Activated naive CD4-positive, alpha-beta T cell treated with anti-CD3 and anti-CD28 coated beads, Interleukin-2, amount 50 U/mL, for 72 hours (primary cell): ENCODE measurements around the gene CABCOCO1. TPM values are rescaled to one million over a fixed set of nuclear protein-coding genes. Genes with fewer than 3 reads are reported as not detected.

ENCODE experiments used
- ATAC-seq, 2 donors: fragments of 150-1000 bp; cut with Tn5 transposase; 2 replicates each; pipeline ENCODE4 v1.10.0; 2021; ENCODE audit warnings: mild to moderate bottlenecking in 2 of 2, moderate library complexity in 2 of 2
- DNase-seq, 2 donors: peaks; one replicate each; pipeline ENCODE4 v3.0.0; 2021 to 2022; ENCODE audit warnings: low spot score in 2 of 2
- H3K27ac Mint-ChIP-seq, 2 donors: one replicate each; pipeline ENCODE4 v1.8.0; 2022; ENCODE audit warnings: mild to moderate bottlenecking in 2 of 2, mixed read lengths in 2 of 2
- H3K36me3 Mint-ChIP-seq, 2 donors: one replicate each; pipeline ENCODE4 v1.8.0; 2022; ENCODE audit warnings: mixed read lengths in 2 of 2
- H3K9me3 Mint-ChIP-seq, 2 donors: one replicate each; pipeline ENCODE4 v1.8.0; 2022; ENCODE audit warnings: mixed read lengths in 2 of 2
- total RNA-seq, 2 donors: library from RNA; stranded (reverse); gene quantifications; one replicate each; pipeline ENCODE4 v1.2.3, GENCODE V29; 2022

The CABCOCO1 gene
- total RNA-seq, 2 donors from 2014 or later: not detected

DNA sequence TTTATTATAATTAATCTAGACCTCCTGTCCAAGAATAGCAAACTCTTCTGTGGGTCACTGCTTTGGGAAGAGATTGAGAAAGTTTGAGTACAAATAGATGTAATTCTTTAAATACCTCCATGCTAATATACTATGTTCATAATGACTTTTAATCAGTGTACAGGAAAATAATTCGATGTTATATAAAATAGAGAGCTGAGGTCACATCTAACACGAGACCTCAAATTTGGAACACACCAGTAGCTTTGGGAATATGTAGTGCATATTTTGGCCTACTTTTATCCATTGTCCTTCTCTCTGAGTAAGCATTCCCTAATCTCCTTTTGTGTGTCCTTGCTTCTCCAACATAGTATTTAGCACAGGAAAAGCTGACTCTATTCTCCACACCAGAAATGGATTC, 27.3 kb upstream of the CABCOCO1 start:
- no peaks in the 10 kb centered on the region for H3K36me3 Mint-ChIP-seq
- H3K27ac Mint-ChIP-seq: no peak overlapping the region
- H3K9me3 Mint-ChIP-seq: no peaks in the 10 kb centered on the region
- ATAC-seq (no peak), DNase-seq (no peak)

DNA sequence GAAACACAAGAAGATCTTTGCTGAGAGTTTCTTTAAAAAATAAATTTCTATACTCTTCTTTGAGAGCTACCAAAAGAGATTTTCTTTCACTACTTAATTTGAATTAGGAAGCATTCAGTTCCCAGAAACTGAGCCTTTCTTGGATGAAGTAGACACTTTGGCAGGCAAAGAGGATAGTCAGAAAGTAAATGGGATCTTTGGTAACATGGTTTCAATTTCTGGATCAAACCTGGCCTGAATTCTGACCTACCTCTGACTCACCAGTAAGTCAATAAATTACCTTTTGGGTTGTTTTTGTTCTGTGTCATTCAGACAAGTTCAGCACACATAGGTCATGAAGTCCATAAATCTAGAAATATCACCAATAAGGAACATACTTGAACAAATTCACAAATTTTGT, 26.8 kb upstream of the CABCOCO1 start:
- H3K36me3 Mint-ChIP-seq: no peaks in the 10 kb centered on the region
- H3K27ac Mint-ChIP-seq: no peak overlapping the region
- no peaks in the 10 kb centered on the region for H3K9me3 Mint-ChIP-seq
- no peak for ATAC-seq
- DNase-seq: no peak

GRCh38 chr10:61639952-61640351, 22.8 kb upstream of the CABCOCO1 start:
- H3K9me3 Mint-ChIP-seq: no peaks in the 10 kb centered on the region
- ATAC-seq: no peak
- H3K27ac Mint-ChIP-seq: no peak overlapping the region
- H3K36me3 Mint-ChIP-seq: no peaks in the 10 kb centered on the region
- no peak for DNase-seq

GRCh38 chr10:61640856-61641255, 21.9 kb upstream of the CABCOCO1 start:
- no peaks in the 10 kb centered on the region for H3K9me3 Mint-ChIP-seq
- DNase-seq (no peak), ATAC-seq (no peak)
- H3K27ac Mint-ChIP-seq: no peak overlapping the region
- H3K36me3 Mint-ChIP-seq: no peaks in the 10 kb centered on the region

GRCh38 chr10:61642150-61642571, 20.6 kb upstream of the CABCOCO1 start:
- ATAC-seq: no peak
- DNase-seq: no peak
- Mint-ChIP-seq H3K9me3 (no peaks in the 10 kb centered on the region), H3K36me3 (no peaks in the 10 kb centered on the region), H3K27ac (no peak overlapping the region)

GRCh38 chr10:61642676-61643075, 20.1 kb upstream of the CABCOCO1 start:
- H3K27ac Mint-ChIP-seq: no peak overlapping the region

DNA sequence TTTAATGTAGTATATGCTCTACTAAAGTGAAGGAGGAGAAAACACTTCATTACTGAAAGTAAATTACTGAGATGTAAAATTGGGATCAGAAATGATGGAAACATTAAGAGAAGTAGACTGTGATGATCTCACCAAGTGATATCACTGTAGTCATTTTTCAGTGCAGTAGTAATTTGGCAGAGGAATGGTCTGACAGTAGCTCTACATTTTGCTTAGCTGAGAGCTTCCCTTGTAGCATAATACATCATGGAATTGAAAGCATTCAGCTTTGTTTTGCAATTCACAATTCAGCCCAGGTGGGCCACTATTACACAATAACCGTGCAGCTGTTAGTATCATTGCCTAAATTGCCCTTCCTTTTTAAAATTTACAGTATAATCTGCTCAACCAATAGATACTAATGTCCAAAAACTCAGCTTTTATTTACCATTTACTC, 19.4 kb upstream of the CABCOCO1 start:
- no peaks in the 10 kb centered on the region for H3K36me3 Mint-ChIP-seq
- DNase-seq: no peak
- H3K9me3 Mint-ChIP-seq: no peaks in the 10 kb centered on the region
- ATAC-seq: no peak
- no peak overlapping the region for H3K27ac Mint-ChIP-seq

More at GRCh38 chr10:61642676-61643075, 20.1 kb upstream of the CABCOCO1 start:
- no peaks in the 10 kb centered on the region for H3K36me3 Mint-ChIP-seq
- ATAC-seq (no peak), DNase-seq (no peak)
- H3K9me3 Mint-ChIP-seq: no peaks in the 10 kb centered on the region

DNA sequence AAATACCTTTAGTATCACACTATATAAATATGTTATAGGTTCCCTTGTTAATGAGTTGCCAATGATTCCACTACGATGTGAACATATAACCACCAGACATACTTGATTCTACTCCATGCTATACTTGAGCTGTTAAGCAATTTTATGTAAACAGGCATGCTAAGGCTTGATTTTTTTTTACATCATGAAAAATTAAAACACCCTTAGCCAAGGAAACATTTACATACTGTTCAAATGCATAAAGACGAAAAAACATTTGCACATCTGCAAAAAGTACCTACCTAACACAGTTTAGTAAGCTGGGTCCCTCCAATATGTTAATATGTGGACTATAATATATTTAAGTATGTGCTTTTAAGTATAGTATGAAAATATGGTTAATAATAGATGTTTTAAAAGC, 9.0 kb upstream of the CABCOCO1 start:
- no peak overlapping the region for H3K27ac Mint-ChIP-seq
- no peaks in the 10 kb centered on the region for H3K36me3 Mint-ChIP-seq
- DNase-seq (no peak), ATAC-seq (no peak)
- H3K9me3 Mint-ChIP-seq: no peaks in the 10 kb centered on the region

DNA sequence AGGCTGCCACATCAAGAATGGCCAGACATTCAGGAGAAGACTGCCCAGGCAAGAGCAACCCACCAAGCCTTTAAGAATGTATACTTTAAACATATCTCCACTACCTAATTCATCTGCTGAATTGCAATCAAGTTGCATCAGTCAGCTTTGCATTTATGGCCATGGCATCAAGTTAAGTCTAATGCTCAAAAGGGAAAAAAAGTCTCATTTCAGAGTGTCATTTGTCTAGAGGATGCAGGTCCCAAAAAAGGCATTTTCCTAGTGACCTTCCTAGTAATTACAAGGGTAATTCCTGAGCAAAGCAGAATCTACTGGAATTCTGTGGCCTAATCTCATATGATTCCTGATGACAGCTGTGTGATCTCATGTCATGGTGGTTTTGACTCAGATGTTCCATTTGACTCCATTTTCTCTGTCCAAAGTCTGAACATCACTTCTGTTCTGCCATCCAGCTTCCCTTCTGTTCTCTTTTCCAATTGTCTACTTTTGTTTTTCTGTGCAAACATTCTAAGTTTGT, 7.3 kb upstream of the CABCOCO1 start:
- DNase-seq (no peak), ATAC-seq (no peak)
- H3K27ac Mint-ChIP-seq: no peak overlapping the region
- H3K9me3 Mint-ChIP-seq: no peaks in the 10 kb centered on the region
- no peaks in the 10 kb centered on the region for H3K36me3 Mint-ChIP-seq

DNA sequence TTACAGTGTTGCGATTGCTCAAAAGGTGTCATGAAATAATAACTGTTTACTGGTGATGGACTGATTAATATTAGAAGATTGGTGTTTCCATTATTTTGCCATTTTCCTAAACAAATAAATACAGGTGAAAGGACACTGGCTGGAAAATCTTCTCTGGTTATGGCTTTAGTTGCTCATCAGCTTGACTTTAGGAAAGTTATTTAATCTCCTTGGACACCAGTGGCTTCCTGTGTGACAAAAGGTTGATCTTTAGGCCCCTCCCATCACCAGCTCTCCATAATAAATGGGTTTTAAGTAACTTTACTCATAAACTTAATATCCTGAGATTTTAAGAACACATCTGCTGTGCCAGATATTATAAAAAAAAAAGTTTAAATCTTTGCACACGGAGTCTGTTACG, 737 bp downstream of the CABCOCO1 start:
- DNase-seq (no peak), ATAC-seq (no peak)
- no peak overlapping the region for H3K27ac Mint-ChIP-seq
- no peaks in the 10 kb centered on the region for H3K9me3 Mint-ChIP-seq
- no peaks in the 10 kb centered on the region for H3K36me3 Mint-ChIP-seq

DNA sequence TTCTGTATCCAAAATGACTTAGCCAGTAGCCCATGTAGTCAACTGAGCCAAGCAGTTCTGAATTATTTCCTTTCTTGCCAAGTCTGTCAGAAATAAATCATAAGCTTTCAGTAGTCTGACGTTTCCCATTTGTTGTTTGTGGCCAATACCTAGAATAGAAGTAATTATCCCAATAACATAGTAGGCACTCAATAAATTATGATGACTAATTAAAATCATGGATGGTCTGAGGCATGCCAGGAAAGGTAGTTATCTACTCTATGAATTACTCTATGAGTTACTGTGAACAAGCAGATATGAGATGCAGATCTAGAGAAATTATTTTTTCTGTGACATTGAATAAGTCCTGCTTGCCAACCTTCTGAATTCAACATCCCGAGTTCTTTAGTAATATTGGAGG, 2.3 kb downstream of the CABCOCO1 start:
- Mint-ChIP-seq H3K36me3 (no peaks in the 10 kb centered on the region), H3K9me3 (no peaks in the 10 kb centered on the region), H3K27ac (no peak overlapping the region)
- no peak for ATAC-seq
- DNase-seq: no peak

DNA sequence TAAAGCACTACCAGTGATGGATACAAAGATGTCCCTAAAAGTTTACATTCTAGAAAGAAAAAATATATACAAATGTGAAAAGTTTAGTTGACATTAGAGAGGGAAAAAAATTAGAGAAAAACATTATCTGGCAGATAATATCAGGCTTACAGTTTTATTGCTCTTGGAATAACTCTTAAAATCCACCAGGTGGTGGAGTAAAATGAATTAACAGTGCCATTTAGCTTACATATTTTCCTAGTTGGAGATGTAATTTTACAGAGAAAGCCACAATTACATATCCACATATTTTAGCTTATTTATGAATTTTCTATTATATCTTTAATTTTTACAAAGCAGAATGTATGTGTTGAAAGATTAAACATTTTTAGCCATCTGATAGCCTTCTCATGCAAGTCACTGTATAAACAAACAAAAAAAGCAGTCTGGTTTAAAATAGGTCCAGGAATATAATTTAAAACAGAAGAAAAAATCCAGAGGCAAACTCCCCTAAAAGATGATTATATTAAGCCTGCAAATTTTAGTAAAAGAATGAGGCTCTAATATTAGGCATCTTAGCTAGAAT, 6.5 kb downstream of the CABCOCO1 start:
- Mint-ChIP-seq H3K27ac (no peak overlapping the region), H3K36me3 (no peaks in the 10 kb centered on the region), H3K9me3 (no peaks in the 10 kb centered on the region)
- ATAC-seq (no peak), DNase-seq (no peak)

DNA sequence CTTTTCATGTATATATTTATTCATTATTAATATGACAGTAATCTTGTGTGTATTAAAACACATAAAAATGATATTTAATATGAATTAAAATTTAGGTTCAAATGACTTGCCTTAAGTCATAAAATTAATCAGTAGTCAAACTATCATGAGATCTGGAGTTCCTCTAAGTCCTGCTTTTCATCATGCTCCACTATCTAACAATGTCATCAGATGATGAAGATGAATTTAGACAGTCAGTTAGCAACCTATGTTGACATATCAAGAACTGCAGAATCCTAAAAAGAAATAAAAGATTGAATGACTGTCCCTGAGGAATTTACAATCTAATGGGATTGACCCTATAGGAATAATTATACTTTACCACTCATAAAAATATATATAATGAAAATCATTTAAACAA, 7.1 kb downstream of the CABCOCO1 start:
- Mint-ChIP-seq H3K36me3 (no peaks in the 10 kb centered on the region), H3K9me3 (no peaks in the 10 kb centered on the region), H3K27ac (no peak overlapping the region)
- ATAC-seq (no peak), DNase-seq (no peak)

- ATAC-seq: no peak
- Mint-ChIP-seq H3K27ac (no peak overlapping the region), H3K9me3 (no peaks in the 10 kb centered on the region), H3K36me3 (no peaks in the 10 kb centered on the region)
- DNase-seq: no peak
Measured at GRCh38 chr10:61673360-61673759, 10.6 kb downstream of the CABCOCO1 start.

DNA sequence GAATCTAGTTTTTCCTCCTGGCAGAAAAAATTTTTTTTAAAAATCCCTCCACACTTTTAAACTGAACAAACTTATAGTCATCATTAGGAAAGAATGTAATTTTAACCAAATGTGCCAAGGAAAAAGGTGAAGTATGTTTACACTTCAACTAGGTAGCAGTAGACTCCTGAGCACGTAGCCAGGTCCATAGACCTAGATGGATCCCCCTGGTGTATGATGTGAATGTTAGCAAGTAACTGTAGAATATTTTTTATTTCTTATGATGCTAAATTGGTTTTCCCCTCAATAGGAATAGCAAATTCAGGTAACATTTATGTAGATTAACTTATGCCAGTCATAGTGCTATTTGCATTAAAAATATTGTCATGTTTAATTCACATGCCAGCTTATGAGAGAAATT, 19.6 kb downstream of the CABCOCO1 start:
- no peak overlapping the region for H3K27ac Mint-ChIP-seq
- no peak for ATAC-seq
- DNase-seq: no peak
- no peaks in the 10 kb centered on the region for H3K36me3 Mint-ChIP-seq
- no peaks in the 10 kb centered on the region for H3K9me3 Mint-ChIP-seq

GRCh38 chr10:61683319-61683718, 20.6 kb downstream of the CABCOCO1 start:
- DNase-seq (no peak), ATAC-seq (no peak)
- no peaks in the 10 kb centered on the region for H3K36me3 Mint-ChIP-seq
- no peaks in the 10 kb centered on the region for H3K9me3 Mint-ChIP-seq
- no peak overlapping the region for H3K27ac Mint-ChIP-seq

DNA sequence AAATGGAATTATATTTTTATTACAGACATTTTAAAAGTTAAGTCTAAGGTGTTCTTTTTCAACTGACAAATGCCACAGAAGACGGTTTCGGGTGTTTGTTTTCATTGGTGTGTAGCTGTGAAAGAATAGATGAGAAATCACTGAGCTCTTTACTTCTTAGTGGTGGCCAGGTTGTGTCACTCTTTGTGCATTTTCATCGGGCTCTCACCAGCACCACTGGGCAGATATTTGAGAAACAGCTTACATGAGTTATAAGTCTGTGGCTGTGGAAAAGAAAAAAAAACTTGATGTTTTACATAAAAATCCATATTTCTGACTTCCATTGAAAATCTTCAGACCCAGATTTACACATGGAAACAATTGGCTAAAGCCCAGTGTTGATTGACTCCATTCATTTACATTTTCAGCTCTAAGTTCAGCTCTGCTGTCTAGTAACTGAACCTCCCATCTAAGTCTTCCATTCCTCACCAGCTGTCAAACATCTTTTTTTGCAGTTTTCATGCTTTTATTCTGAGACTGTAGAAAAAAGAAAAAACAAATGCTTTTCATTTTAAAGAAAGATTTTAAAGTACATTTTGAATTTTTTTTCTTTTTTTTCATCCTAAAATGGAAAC, 22.3 kb downstream of the CABCOCO1 start:
- no peaks in the 10 kb centered on the region for H3K36me3 Mint-ChIP-seq
- ATAC-seq (no peak), DNase-seq (no peak)
- no peak overlapping the region for H3K27ac Mint-ChIP-seq
- H3K9me3 Mint-ChIP-seq: no peaks in the 10 kb centered on the region

DNA sequence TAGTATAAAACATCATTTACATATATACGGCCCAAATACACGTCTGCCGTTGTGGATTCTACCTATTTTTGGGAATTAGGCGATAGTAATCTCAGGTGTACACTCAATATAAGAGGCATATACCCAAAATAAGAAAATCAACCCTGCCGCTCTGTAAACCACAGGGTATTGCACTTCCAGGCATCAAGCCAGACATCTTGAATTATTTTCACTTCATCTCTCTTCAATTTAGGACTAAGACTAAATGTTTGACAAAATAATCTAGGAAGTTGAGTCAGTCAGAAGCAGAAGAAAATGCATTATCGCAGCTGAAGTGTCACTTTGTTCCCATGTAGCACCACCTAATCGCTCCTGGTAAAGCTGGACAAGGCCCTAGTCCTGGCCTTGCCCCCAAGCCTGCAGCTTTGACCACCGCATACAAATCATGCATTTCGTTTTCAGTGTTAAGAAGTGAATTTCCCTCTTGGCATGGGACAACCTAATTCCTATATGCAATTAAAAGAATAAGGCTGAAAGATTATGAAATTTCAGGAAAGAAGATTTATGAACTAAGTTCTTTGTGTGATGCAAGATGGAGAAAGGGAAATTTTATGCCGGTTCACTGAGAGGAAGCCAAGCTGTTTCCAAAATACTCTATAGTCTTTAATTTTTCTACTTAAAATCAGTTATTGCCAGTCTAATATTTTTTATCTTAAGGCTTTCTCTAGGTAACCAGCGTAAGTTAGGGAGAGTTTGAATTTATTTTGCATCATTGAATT, 26.0 kb downstream of the CABCOCO1 start:
- ATAC-seq (no peak), DNase-seq (no peak)
- Mint-ChIP-seq H3K36me3 (no peaks in the 10 kb centered on the region), H3K9me3 (no peaks in the 10 kb centered on the region), H3K27ac (no peak overlapping the region)
